ENCODE results near the gene ZNF747. TPM values are rescaled to one million over a fixed set of nuclear protein-coding genes. Genes with fewer than 3 reads are reported as not detected.
A peak's percentile ranks its signal among the peaks of the same experiment; 100 is the strongest.
"Not testable (repeated sequence)": the region's sequence is repeated elsewhere in the genome, so short reads cannot be mapped to it uniquely, and the experiment has no call there.

ZNF747 gene
- total RNA-seq, 1 donor from 2014 or later, result 8.0 TPM

DNA sequence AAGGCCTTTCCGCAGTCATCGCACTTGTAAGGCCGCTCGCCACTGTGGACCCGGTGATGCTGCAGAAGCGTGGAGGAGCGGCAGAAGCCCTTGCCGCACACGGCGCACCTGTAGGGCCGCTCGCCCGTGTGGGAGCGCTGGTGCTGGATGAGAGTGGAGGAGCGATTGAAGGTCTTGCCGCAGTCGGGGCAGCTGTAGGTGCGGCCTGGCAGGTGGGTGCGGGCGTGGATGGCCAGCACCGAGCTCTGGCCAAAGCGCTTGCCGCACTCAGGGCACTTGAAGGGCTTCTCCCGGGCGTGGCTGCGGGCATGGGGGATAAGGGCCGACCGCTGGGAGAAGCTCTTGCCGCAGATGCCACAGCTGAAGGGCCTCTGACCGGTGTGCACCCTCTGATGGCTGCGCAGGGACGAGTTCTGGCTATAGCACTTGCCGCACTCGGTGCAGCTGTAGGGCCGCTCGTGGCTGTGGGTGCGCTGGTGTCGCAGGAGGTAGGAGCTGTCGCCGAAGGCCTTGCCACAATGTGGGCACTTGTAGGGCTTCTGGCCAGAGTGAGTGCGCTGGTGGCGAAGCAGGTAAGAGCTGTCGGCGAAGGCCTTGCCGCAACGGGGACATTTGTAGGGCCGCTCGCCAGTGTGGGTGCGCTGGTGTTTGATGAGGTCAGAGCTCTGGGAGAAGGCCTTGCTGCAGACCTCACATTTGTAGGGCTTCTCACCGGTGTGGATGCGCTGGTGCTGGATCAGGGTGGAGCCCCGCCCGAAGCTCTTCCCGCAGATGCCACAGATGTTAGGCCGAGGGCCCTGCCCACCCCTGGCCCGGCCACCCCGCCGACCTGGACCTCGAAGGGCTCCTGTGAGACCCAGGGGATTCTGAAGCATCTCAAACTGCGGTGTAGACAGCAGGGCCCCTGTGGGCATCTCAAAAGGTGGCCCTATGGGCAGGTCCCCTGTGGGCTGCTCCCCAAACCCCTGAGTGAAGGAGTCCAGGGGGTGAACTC lies 9.8 kb downstream of the ZNF747 start:
- intact Hi-C loops (cut with DNase I), result loop anchor here (5.0 to 10.0 kb wide), 2 partner anchors 47 to 80 kb away; partner anchors contain the start of genes SEPHS2 and ZNF688
- DNase-seq (no peak), ATAC-seq (ENCODE audit: poor library complexity) (no peak)

DNA sequence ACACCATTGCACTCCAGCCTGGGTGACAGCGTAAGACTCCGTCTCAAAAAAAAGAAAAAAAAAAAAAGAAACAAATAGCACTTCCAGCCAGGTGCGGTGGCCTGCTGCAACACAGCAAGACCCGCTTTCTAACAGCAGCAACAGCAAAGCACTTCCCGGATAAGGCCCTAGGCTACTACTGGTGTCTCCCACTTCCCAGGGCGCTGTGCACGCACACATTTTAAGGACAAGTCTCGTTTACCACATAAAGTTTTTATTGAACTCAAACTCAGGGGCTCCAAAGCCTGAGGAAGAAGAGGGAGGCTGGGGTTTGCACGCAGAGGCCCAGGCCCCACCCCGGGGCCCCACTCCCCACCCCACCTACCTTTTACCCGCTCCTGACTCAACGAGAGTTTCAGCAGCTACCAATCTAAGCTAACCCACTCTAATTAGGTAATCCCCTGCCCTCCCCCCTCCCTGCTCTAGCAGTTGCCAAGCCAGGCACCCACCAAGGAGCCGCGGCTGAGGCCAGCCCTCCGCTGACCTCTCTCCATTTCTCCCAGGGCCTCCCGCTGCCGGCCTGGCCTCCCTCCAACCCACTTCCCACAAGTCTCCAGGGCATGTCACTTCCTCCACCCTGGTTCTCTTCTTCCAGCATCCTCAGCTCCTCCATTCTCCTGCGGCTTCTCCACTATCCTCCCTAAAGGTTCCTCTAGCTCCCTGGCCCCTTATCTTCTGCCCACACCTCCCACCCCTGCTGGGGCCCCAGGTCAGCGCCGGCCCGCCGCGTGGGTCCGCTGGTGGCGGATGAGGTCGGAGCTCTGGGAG lies 10.7 kb downstream of the ZNF747 start:
- ATAC-seq (ENCODE audit: poor library complexity), result no peak
- peak; percentile 71 for DNase-seq
- intact Hi-C loops (cut with DNase I), result loop anchor here (10.0 kb wide), 1 partner anchor 79 kb away; the partner anchor contains the start of gene SEPHS2

DNA sequence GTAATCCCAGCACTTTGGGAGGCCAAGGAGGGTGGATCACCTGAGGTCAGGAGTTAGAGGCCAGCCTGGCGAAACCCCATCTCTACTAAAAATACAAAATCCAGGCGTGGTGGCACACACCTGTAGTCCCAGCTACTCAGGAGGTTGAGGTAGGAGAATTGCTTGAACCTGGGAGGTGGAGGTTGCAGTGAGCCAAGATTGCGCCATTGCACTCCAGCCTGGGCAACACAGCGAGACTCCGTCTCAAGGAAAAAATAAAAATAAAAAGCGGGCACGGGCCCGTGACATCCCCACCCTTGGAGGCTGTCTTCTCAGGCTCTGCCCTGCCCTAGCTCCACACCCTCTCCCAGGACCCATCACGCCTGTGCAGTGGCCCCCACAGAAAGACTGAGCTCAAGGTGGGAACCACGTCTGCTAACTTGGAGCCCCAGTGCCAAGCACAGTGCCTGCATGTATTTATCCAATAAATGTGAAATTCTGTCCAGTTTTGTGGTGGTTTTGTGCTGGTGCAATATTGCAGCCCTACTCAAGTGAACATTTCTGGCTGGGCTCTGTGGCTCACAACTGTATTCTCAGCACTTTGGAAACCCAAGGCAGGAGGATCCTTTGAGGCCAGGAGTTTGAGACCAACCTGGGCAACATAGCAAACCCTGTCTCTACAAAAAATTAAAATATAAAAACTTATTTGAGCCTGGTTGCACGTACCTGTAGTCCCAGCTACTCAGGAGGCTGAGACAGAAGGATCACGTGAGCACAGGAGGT lies 11.8 kb downstream of the ZNF747 start:
- not testable (repeated sequence) for DNase-seq; ATAC-seq (ENCODE audit: poor library complexity)
- intact Hi-C loops (cut with DNase I), result loop anchor here (10.0 kb wide), 1 partner anchor 78 kb away; the partner anchor contains the start of gene SEPHS2

DNA sequence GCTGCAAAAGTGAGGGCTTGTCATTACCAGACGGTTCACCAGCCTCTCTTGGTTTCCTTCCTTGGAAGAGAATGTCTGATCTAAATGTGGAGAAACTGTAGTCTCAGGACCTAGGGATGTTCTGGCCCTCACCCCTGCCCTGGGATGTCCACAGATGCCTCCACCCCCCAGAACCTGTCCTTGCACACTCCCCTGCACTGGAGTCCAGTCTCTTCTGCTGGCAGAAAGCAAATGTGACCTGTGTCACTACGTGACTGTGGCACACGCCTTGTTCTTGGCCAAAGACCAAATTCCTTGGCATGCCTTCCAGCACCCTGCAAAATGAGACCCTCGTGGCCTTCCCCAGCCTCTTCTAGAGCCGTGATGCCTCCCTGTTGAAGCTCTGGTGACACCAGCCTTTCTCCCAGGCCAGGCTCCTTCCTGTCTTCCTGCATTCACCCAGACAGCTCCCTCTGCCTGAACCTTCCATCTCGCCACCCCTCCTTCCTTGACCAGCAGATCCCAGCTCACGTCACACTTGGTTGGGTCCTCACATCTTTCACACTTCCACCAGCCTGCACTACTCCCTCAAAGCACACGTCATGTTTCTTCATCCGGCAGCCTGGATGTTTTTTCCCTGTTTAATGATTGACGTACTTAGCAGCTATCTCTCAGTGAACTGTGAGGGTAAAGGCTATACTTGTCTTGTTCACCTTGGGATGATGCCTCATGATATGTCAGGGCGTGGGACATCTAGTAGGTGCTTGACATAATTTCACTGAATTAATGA lies 12.6 kb downstream of the ZNF747 start:
- DNase-seq (no peak), ATAC-seq (ENCODE audit: poor library complexity) (no peak)
- intact Hi-C loops (cut with DNase I), result loop anchor here (10.0 kb wide), 1 partner anchor 77 kb away; the partner anchor contains the start of gene SEPHS2

DNA sequence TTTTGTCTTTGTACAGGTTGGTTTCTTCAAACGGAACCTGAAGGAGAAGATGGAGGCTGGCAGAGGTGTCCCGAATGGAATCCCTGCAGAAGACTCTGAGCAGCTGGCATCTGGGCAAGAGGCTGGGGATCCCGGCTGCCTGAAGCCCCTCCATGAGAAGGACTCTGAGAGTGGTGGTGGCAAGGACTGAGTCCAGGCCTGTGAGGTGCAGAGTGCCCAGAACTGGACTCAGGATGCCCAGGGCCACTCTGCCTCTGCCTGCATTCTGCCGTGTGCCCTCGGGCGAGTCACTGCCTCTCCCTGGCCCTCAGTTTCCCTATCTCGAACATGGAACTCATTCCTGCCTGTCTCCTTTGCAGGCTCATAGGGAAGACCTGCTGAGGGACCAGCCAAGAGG lies 13.2 kb downstream of the ZNF747 start:
- ATAC-seq (ENCODE audit: poor library complexity) (no peak), DNase-seq (no peak)
- intact Hi-C loops (cut with DNase I), result loop anchor here (10.0 kb wide), 1 partner anchor 77 kb away; the partner anchor contains the start of gene SEPHS2

GRCh38 chr16:30519120-30520049 lies 15.3 kb downstream of the ZNF747 start:
- ATAC-seq (ENCODE audit: poor library complexity) (no peak), DNase-seq (no peak)
- intact Hi-C loops (cut with DNase I), result loop anchor here (10.0 kb wide), 1 partner anchor 75 kb away; the partner anchor contains the start of gene SEPHS2

- intact Hi-C loops (cut with DNase I), result no loop called here
- no peak for DNase-seq
These were observed 16.1 kb downstream of the ZNF747 start for GRCh38 chr16:30518552-30518951.

GRCh38 chr16:30515275-30515674 lies 19.4 kb downstream of the ZNF747 start:
- intact Hi-C loops (cut with DNase I), result no loop called here
- no peak for DNase-seq
- ATAC-seq (ENCODE audit: poor library complexity), result no peak

More at GRCh38 chr16:30518552-30518951, 16.1 kb downstream of the ZNF747 start:
- ATAC-seq (ENCODE audit: poor library complexity), result no peak

- intact Hi-C loops (cut with DNase I), result no loop called here
- ATAC-seq (ENCODE audit: poor library complexity) (no peak), DNase-seq (no peak)
These were observed 23.1 kb downstream of the ZNF747 start for GRCh38 chr16:30511509-30511908.

DNA sequence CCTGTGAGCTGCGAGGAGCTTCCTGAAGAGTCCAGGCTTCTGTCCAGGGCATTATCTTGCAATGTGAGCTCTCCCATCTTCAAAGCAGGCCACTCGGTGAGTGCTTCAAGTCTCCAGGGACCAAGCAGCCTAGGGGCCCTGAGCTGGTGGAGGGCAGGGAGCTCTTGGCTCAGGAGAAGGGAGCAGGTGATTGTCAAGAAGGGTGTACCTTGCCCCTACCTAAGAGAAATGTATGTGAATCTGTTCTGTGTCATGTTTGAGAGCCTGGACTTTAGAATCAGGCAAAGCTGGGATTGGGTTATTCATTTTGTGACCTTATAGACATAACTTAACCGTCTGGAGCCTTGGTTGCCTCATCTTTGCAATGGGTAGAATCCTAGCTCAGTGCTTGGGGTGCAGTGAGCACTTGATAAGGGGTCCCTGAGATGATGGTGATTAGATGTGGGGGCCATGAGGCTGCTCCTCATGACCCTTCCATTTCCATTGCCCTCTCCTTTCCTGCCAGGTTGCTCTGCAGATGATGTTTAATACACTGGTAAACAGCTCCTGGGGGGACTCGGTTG lies 24.2 kb downstream of the ZNF747 start:
- no peak for ATAC-seq (ENCODE audit: poor library complexity)
- intact Hi-C loops (cut with DNase I), result no loop called here
- no peak for DNase-seq

DNA sequence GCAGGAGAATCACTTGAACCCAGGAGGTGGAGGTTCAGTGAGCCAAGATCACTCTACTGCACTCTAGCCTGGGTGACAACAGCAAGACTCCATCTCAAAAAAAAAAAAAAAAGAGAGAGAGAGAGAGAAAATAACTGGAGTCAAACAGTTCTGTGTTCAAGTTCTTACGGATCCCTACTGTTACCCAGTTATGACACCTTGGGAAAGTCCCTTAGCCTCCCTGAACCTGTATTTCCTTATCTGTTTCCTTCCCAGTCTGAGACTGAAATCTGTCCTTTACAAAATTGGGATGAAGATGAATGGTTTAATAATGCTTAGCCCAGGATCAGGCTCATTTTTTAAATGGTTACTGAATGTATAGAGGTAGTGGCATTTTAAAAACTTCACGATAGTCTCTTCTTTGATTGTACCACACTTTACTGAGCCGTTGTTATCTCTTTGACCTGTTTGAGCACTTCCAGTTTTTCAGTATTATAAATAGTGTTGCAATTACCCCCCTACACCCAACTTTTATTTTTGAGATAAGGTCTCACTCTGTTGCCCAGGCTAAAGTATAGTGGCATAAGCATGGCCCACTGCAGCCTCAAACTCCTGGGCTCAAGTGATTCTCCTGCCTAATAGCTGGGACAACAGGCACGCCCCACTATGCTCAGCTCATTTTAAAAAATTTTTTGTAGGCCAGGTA lies 25.4 kb downstream of the ZNF747 start:
- DNase-seq (no peak), ATAC-seq (ENCODE audit: poor library complexity) (no peak)
- intact Hi-C loops (cut with DNase I), result no loop called here

DNA sequence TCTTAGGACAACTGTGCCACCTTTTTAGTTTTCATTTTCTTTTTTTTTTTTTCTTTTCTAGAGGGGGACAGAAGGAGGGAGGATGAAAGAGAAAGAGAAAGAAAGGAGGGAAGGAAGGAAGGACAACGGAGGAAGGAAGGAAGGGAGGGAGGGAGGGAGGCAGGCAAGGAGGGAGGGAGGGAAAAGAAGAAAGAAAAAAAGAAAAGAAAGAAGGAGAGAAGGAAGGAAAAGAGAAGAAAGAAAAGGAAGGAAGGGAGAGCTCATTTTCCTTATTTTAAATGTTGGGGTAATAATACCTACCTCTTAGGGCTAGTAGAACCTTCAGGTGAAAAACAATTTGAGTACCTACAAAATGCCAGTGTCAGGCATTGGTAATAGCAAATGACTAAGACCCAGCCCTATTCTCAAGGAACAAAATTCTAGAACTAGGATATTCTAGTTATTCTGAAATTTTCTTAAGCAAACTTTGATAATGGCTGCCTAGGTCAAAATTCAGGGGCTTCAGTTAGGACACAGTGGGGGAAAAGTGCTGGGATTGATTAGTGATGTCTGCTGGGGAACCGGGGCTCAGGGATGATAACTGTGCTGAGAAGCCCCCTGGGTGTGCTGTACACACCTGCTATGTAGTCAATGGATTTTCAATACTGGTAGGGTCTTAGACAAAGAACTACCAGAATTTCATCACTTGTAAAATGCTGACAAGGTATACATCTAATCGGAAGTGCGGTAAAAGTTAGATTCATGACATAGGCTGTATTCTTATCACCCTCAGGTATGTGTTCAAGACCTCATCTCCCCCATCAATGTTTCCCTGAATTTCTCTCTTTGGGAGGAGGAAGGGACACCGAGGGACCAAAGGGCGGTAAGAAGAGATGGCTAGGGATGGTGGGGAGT lies 31.0 kb downstream of the ZNF747 start:
- no peak for ATAC-seq (ENCODE audit: poor library complexity)
- intact Hi-C loops (cut with DNase I), result no loop called here

DNA sequence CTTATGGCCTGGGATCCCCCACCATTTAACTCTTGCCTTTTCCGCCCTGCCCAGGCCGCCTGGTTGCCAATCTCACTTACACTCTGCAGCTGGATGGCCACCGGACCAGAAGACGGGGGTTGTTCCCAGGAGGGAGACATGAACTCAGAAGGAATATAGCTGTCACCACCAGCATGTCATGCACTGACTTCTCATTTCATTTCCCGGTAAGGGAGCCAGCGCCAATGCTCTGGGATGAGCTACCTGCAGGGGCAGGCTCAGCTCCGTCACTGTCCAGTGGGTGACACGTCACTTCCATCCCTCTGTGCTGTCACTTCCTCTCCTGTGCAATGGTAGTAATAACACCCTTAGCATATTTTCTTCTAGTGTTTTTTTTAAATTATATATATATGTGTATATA lies 35.4 kb downstream of the ZNF747 start:
- DNase-seq (no peak), ATAC-seq (ENCODE audit: poor library complexity) (no peak)
- intact Hi-C loops (cut with DNase I), result no loop called here

More for the DNA sequence above, 31.0 kb downstream of the ZNF747 start:
- DNase-seq, result no peak

- no peak for DNase-seq
- no peak for ATAC-seq (ENCODE audit: poor library complexity)
- intact Hi-C loops (cut with DNase I), result no loop called here
These were observed 39.9 kb downstream of the ZNF747 start for GRCh38 chr16:30494709-30495108.

- ATAC-seq (ENCODE audit: poor library complexity) (no peak), DNase-seq (no peak)
- intact Hi-C loops (cut with DNase I), result no loop called here
These were observed 40.6 kb downstream of the ZNF747 start for GRCh38 chr16:30493941-30494488.

All from Right ventricle myocardium superior (tissue), 1 donor.